SK-N-SH (cell line): ENCODE results near the gene IQSEC1.

Experiments used
- EP300 ChIP-seq, 2 experiments: IDR thresholded peaks; 2 replicates each; pipeline versions ENCODE4 v1.4.0 to v1.6.1; 2012; ENCODE audit warnings: borderline replicate concordance in 1 of 2, low read depth in 1 of 2, low read length in 1 of 2
- GABPA ChIP-seq: IDR thresholded peaks from 2 replicates; pipeline ENCODE4 v1.4.0; 2012; ENCODE audit warnings: low read depth, mild to moderate bottlenecking
- NRF1 ChIP-seq: IDR thresholded peaks from 2 replicates; pipeline ENCODE4 v1.6.1; 2012; ENCODE audit warnings: low read depth, mild to moderate bottlenecking, low read length
- SMC3 ChIP-seq: IDR thresholded peaks from 2 replicates; pipeline ENCODE4 v1.6.1; 2012; ENCODE audit warnings: low read depth, low read length, improper control_type of control experiment
- YY1 ChIP-seq: IDR thresholded peaks from 2 replicates; pipeline ENCODE4 v1.4.0; 2012; ENCODE audit warnings: low read depth, mild to moderate bottlenecking
- TF ChIP-seq, protein P1 (sequence below): IDR thresholded peaks from 2 replicates; pipeline ENCODE4 v1.4.0; 2012; ENCODE audit warnings: low read depth, borderline replicate concordance
- TF ChIP-seq, protein P2 (sequence below): IDR thresholded peaks from 2 replicates; pipeline ENCODE4; 2012
- TF ChIP-seq, protein P3 (sequence below): fragments of 200-600 bp; sonication (generic); IDR thresholded peaks from 2 replicates; pipeline ENCODE4 v1.6.1; 2017; ENCODE audit warnings: antibody characterized with exemption, mild to moderate bottlenecking, moderate library complexity
- TF ChIP-seq, protein P4 (sequence below): IDR thresholded peaks from 2 replicates; pipeline ENCODE4 v1.6.1; 2012; ENCODE audit warnings: mild to moderate bottlenecking, low read depth, low read length, moderate library complexity

DNA sequence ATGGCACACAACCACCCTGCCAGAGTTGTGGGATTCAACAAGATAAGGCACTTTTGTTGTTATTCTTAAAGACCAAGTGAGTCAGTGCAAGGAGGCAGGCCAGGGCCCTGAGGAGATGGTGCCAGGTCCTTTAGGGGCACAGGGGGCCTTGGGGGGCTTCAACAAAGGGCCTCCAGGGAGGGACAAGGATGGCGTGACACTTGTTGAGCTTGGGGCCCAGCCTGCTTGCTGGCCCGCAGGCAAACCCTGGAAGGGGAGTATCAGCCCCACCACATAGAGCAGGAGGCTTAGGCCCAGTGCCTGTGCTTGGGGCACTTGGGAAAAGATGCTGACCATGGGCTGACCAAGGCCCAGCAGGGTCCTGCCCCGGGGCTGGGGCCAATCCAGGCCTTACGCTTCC is 5.5 kb downstream of the IQSEC1 start:
- TF ChIP-seq EP300 (IDR thresholded peaks at IDR 0.05; ENCODE audit: borderline replicate concordance in 1 of 2, low read depth in 1 of 2, low read length in 1 of 2) (no peak), YY1 (no peak), GABPA (no peak), NRF1 (no peak), SMC3 (no peak)
- TF ChIP-seq, protein P1, sequence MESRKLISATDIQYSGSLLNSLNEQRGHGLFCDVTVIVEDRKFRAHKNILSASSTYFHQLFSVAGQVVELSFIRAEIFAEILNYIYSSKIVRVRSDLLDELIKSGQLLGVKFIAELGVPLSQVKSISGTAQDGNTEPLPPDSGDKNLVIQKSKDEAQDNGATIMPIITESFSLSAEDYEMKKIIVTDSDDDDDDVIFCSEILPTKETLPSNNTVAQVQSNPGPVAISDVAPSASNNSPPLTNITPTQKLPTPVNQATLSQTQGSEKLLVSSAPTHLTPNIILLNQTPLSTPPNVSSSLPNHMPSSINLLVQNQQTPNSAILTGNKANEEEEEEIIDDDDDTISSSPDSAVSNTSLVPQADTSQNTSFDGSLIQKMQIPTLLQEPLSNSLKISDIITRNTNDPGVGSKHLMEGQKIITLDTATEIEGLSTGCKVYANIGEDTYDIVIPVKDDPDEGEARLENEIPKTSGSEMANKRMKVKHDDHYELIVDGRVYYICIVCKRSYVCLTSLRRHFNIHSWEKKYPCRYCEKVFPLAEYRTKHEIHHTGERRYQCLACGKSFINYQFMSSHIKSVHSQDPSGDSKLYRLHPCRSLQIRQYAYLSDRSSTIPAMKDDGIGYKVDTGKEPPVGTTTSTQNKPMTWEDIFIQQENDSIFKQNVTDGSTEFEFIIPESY, result no peak
- TF ChIP-seq, protein P2, sequence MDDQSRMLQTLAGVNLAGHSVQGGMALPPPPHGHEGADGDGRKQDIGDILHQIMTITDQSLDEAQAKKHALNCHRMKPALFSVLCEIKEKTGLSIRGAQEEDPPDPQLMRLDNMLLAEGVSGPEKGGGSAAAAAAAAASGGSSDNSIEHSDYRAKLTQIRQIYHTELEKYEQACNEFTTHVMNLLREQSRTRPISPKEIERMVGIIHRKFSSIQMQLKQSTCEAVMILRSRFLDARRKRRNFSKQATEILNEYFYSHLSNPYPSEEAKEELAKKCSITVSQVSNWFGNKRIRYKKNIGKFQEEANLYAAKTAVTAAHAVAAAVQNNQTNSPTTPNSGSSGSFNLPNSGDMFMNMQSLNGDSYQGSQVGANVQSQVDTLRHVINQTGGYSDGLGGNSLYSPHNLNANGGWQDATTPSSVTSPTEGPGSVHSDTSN, result no peak
- TF ChIP-seq, protein P3, sequence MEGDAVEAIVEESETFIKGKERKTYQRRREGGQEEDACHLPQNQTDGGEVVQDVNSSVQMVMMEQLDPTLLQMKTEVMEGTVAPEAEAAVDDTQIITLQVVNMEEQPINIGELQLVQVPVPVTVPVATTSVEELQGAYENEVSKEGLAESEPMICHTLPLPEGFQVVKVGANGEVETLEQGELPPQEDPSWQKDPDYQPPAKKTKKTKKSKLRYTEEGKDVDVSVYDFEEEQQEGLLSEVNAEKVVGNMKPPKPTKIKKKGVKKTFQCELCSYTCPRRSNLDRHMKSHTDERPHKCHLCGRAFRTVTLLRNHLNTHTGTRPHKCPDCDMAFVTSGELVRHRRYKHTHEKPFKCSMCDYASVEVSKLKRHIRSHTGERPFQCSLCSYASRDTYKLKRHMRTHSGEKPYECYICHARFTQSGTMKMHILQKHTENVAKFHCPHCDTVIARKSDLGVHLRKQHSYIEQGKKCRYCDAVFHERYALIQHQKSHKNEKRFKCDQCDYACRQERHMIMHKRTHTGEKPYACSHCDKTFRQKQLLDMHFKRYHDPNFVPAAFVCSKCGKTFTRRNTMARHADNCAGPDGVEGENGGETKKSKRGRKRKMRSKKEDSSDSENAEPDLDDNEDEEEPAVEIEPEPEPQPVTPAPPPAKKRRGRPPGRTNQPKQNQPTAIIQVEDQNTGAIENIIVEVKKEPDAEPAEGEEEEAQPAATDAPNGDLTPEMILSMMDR, result no peak
- TF ChIP-seq, protein P4, sequence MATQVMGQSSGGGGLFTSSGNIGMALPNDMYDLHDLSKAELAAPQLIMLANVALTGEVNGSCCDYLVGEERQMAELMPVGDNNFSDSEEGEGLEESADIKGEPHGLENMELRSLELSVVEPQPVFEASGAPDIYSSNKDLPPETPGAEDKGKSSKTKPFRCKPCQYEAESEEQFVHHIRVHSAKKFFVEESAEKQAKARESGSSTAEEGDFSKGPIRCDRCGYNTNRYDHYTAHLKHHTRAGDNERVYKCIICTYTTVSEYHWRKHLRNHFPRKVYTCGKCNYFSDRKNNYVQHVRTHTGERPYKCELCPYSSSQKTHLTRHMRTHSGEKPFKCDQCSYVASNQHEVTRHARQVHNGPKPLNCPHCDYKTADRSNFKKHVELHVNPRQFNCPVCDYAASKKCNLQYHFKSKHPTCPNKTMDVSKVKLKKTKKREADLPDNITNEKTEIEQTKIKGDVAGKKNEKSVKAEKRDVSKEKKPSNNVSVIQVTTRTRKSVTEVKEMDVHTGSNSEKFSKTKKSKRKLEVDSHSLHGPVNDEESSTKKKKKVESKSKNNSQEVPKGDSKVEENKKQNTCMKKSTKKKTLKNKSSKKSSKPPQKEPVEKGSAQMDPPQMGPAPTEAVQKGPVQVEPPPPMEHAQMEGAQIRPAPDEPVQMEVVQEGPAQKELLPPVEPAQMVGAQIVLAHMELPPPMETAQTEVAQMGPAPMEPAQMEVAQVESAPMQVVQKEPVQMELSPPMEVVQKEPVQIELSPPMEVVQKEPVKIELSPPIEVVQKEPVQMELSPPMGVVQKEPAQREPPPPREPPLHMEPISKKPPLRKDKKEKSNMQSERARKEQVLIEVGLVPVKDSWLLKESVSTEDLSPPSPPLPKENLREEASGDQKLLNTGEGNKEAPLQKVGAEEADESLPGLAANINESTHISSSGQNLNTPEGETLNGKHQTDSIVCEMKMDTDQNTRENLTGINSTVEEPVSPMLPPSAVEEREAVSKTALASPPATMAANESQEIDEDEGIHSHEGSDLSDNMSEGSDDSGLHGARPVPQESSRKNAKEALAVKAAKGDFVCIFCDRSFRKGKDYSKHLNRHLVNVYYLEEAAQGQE, result no peak
